Lower leg skin (tissue), 3 donors: ENCODE data around the gene TRAPPC3L.

Experiments used
- POLR2A ChIP-seq, 2 donors: fragments of 450-650 bp; IDR thresholded peaks; one replicate each; pipeline ENCODE4 v1.6.1; 2016 to 2017; ENCODE audit warnings: antibody characterized with exemption in 2 of 2, mild to moderate bottlenecking in 1 of 2, moderate library complexity in 1 of 2
- TF ChIP-seq, protein P1 (sequence below), 3 donors: fragments of 450-650 bp; IDR thresholded peaks; one replicate each; pipeline ENCODE4 v1.5.1; 2016; ENCODE audit warnings: antibody characterized with exemption in 3 of 3, mild to moderate bottlenecking in 3 of 3, moderate library complexity in 2 of 3

DNA sequence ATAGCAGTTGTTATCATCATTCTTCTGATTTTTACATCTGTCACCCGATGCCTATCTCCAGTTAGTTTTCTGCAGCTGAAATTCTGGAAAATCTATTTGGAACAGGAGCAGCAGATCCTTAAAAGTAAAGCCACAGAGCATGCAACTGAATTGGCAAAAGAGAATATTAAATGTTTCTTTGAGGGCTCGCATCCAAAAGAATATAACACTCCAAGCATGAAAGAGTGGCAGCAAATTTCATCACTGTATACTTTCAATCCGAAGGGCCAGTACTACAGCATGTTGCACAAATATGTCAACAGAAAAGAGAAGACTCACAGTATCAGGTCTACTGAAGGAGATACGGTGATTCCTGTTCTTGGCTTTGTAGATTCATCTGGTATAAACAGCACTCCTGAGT lies 82.2 kb downstream of the TRAPPC3L start:
- TF ChIP-seq, protein P1, sequence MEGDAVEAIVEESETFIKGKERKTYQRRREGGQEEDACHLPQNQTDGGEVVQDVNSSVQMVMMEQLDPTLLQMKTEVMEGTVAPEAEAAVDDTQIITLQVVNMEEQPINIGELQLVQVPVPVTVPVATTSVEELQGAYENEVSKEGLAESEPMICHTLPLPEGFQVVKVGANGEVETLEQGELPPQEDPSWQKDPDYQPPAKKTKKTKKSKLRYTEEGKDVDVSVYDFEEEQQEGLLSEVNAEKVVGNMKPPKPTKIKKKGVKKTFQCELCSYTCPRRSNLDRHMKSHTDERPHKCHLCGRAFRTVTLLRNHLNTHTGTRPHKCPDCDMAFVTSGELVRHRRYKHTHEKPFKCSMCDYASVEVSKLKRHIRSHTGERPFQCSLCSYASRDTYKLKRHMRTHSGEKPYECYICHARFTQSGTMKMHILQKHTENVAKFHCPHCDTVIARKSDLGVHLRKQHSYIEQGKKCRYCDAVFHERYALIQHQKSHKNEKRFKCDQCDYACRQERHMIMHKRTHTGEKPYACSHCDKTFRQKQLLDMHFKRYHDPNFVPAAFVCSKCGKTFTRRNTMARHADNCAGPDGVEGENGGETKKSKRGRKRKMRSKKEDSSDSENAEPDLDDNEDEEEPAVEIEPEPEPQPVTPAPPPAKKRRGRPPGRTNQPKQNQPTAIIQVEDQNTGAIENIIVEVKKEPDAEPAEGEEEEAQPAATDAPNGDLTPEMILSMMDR (IDR thresholded peaks at IDR 0.05): no peak
- TF ChIP-seq POLR2A (IDR thresholded peaks at IDR 0.05): no peak
